PC-3 (cell line): ENCODE data around the gene IDI2.

Experiments
- CTCF ChIP-seq: fragments of 300-600 bp; sonication (generic); conservative IDR thresholded peaks from 2 replicates; pipeline ENCODE4 v1.5.1; 2017; ENCODE audit warnings: antibody characterized with exemption, low read depth, mild to moderate bottlenecking, low read length
- EZH2 ChIP-seq: fragments of 300-600 bp; sonication (generic); IDR thresholded peaks from one replicate; pipeline ENCODE4 v1.6.1; 2017; ENCODE audit warnings: antibody characterized with exemption, mild to moderate bottlenecking, low read length; ENCODE audit not compliant: unreplicated experiment

- TF ChIP-seq CTCF (no peak), EZH2 (no peak)
These were observed 34.2 kb upstream of the IDI2 start for GRCh38 chr10:1059902-1060301.
